DMS 273 treated with DMSO at 0.1 percent for 48 hours (cell line): ENCODE results near the gene GTF2F1.
"Not testable (repeated sequence)": the region's sequence is repeated elsewhere in the genome, so short reads cannot be mapped to it uniquely, and the experiment has no call there.

Experiments used
- DNase-seq: peaks from one replicate; lab custom pipeline; 2025; lab: John Stamatoyannopoulos, UW

GTF2F1 gene

DNA sequence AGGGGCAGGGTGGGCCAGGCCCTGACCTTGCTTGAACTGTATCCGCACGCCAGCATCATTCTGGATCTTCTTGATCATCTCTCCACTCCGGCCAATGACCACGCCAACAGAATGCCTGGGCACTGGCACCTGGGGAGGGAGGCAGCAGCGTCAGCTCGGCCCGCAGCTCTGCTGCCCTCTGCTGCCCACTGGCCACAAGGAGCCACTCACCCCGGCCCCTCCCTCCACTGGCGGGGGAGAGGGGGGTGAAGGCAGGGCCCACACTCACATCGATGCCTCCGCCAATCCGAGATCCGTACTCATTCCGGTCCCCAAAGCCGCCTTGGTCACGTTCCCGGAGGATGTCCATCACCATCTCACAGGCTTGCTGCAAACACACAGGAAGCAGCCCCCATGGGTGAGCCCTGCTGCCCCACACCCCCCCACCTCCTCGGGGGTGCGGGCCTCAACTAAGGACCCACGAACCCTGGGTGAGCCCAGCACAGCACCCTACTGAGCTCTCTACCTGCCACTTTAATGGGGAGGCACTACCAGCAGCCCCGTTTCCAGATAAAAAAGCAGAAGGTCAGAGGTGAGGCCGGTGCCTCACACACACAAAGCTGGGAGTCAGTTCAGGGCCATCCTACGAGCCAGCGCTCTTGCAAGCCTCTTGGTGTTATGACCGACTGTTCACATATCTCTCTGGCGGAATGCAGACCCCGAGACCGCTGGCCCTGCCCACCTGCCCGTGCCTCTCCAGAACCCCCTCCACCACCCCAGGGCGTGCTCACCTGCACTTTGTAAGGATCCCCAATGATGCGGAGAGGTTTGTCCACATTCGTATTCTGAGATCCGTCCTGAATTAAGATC is 25.0 kb upstream of the GTF2F1 start:
- no peak for DNase-seq

DNA sequence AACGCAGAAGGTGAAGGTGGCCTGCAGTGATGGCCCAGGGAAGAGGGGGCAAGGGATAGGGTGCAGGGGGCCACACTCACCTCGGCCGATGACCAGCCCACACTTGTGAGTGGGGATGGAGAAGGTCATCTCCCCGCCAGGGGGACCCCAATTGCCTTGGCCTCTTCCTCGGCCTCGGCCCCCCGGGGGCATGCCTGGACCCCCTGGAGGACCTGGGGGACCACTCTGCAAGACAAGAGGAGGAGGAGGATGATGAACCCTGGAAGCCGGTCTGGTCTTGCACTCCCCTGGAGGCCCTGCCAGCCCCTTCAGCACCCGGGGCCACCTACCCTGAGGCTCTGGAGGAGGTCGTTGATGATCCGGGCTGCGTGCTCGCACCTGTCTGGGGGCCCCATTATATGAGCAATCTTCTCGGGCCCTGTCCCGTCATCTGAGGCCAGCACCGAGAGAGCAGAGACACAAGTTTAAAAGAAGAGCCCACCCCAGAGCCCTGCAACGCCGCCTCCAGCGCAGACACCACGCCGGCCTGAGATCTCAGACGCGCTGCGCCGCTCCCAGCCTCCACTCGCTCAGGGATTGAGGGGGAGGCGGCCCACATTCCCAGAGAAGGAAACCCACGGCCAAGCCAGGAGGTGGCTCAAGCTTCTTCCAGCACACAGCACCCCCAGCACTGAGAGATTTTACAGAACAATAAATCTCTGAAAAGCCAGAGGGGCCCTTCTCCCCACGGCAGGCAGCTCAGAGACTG is 23.9 kb upstream of the GTF2F1 start:
- DNase-seq, result no peak

DNA sequence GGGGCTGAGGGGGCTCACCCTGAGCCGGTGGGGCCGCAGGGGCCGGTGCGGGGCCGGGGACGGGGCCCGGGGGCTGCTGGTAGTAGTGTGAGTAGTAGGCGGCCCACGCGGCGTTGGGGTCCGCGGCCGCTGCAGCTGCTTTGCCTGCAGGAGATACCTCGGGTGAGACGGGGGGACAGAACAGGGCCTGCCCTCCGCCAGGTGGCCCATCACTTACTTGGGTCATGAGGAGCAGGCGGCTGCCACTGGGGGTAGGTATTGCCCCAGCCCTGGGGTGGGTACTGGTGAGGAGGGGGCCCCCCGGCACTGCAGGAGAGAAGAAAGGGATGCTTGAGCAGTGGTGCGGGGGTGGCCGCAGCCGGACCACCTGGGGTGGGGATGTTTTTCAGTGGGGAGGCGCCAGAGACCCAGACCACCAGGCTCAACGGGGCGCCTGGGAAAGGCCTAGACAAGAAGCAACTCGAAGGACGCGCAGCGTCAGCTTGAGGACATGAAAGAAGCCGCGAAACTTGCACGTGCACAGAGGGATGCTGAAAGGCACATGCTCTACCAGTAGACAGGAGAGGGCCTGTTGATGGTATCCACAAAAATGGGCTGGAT is 22.7 kb upstream of the GTF2F1 start:
- no peak for DNase-seq

DNA sequence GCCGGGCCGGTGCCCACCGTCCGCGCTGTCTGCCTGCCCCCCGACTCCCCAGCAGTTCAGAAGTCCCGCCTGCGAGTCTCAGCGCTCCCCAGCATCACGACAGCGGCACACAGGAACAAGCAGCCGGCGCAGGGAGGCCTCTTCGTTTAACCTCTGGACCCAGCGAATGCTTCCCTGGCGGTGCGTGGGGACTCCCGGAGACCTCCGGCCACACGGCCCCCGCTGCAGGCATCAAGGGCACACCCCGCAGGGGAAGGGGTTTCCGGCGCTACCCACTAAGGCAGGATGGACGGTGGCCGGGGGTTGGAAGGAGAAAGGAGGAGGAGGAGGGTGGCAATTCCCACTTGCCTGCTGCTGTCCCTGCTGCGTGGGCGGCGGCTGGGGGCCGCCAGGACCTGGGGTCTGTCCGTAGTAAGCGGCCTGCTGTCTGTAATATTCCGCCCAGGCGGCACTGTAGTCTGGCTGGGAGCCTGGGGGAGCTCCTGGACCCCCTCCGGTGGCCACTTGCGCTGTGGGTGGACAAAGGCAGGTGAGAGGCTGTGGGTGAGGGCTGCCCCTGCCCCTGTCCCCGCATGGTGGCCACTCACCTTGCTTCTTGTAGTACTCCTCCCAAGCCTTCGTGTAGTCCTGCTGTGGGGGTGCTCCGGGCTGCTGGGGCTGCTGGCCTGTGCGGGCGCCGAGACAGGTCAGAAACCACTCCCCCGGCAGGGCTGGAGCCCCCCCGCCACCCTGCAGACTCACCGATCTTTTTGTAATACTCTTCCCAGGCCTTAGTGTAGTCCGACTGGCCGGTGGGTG is 22.0 kb upstream of the GTF2F1 start:
- no peak for DNase-seq

DNA sequence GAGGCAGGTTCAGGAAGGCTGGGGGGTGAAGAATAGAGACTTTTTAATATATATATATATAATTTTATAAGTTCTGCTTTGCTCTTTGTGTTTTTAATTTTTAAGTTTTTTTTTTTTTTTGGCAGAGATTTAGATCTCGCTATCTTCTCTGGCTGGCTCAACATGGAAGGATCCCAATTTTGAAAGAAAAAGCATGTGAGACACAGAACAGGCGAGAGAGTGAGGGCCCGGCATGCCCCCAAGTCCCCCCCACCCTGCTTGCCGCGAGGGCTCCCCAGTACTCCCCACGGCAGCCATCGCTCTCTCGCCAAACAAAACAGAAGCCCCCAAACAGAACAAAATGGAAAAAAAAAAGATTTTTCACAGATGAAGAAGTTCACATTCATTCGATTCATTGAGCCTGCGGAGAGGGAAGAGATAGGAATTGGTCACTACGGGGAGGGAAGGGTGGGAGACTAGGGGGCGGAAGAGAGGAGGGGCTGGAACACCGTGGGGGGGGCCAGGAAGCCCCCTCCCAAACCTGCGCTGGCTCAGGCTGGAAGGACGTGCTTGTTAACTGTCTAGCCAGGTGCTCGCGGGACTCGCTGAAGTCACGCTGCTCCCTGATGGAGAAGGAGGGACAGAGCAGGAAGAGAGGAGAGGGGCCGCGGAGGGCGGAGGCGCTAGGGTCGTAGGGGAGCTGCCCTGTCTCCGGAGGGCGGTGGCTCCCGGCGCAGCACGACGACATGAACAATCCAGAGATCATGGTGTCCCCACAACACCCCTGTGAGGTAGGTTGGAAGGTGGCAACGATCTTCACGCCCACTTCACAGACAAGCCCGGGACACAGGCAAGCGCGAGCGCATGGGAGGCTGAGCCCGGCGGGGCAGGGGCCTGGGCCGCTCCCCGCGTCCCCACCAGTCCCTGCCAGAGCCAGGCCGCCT is 21.0 kb upstream of the GTF2F1 start:
- no peak for DNase-seq

DNA sequence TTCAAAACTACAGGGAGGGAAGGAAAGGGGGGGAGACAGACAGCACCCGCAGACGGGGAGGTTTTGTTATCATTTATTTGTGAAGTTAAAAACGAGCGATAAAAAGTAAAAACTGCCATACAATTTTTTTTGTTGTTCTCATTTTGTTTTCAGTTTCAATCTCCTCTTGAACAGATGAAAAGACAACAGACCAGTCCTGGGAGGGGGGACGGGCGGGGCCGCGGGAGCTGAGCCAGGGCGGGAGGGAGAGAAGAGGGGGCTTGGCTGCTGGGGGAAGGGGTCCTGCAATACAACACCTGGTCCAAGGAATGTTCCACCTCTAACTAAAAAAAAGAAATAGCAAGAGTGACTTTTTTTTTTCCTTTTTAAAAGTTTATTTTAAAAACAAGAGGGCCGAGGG is 20.3 kb upstream of the GTF2F1 start:
- no peak for DNase-seq

DNA sequence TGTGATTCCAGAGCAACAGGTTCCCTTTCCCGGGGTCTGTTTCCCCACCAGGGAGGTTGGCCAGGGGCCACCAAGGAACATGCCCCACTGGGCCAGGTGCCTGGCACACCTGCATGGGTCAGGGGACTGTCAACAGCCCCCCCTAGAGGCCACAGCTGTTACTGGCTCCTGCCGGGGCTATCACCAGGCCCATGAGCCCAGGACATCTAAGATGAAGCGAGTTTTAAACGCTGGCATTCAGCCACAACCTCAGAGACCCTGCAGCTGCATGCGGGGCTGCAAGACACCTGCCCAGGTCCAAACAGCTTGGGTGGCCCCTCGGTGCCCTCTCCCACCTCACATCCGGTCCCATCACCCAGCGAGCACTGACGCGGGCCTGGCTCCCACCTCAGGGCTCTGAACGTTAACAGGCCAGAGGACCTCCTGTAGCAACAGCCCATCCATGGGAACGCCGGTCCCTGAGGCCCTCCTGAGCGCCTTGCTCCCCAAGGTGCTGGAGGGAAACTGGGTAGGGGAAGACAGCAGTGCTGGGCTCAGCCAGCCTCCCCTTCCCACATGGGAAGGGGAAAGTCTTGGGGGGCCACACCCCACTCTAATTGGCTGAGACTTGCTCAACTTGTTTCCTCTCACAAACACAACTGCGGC is 19.6 kb upstream of the GTF2F1 start:
- DNase-seq, result no peak

DNA sequence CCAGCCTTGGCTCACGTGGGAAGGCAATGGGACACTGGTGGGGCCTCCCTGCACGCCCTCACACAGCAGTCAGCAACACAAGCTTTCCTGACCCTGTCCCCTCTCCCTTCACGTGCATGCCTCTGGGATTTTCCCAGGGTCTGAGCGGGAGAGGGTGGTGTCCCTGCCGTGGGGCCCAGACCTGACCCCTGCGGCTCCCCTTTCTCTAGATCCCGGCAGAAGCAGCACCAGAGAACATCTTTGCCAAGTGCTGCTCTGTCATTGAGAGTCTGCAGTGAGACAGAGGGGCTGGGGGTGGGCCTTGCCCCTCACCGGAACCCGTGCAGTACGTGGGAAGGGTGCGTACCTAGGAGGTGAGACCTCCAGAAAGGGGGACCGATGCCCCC is 19.1 kb upstream of the GTF2F1 start:
- no peak for DNase-seq

DNA sequence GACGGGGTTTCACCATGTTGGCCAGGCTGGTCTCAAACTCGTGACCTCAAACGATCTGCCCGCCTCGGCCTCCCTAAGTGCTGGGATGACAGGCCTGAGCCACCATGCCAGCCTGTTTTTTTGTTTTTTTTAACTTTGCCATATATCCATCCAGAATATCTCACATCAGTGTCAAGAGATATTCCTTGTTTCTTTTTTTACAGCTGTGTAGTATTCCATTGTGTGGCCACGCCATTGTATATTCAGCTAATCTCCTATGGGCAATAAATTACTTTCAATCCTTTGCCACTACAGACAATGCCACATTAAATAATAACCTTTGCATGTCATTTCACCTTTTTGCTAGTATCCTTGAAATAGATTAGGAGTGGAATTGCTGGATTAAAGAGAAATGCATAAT is 16.4 kb upstream of the GTF2F1 start:
- DNase-seq, result no peak

DNA sequence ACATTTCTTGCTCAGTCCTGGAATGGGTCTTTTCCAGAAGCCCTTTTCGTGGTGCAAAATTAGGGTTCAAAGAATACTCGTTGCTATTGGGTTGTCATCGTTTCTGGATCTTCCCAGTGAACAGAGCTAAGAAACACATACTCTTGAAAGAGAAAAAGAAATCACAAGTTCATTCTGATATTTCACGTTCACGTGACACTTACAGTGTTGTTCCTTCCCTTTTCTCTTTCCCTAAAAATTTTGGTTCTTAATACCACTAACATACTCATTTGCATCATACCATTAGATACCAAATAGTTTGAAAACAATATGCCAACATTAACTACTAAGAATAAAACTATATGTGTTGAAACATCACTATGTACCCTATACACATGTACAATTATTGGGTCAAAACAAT is 13.4 kb upstream of the GTF2F1 start:
- DNase-seq, result no peak

DNA sequence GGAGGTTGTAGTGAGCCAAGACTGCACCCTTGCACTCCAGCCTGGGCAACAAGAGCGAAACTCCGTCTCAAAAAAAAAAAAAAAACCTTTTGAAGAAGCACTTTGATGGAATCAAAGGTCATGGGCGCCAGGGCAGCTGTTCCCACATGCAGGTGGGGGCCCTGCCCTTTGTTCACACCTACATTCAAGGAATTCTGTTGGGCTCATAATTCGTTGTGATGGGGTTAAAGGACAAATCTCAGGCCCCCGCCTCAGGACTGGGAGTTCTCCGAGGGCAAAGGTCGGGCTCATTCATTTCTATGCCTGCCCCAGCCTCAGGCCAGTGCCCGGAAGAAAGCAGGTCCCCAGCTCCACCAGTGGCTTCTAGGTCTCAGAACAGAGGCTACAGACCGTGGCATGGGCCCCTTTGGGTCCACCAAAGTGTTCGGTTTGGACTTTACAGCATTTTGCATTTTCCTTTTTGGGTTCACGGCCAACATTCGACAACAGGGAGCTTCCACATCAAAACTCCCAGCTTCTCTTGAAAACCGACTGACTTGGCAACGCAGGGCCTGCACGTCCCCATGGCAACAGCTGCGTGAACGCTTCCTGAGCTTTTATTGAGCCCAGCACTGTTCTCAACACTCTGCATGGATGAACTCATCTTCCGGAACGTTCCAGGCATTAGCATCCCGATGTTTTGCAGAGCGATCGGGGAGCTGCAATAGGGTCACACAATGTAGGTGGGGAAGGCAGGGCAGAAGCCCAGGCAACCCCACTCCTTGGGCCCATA is 10.1 kb upstream of the GTF2F1 start:
- no peak for DNase-seq

DNA sequence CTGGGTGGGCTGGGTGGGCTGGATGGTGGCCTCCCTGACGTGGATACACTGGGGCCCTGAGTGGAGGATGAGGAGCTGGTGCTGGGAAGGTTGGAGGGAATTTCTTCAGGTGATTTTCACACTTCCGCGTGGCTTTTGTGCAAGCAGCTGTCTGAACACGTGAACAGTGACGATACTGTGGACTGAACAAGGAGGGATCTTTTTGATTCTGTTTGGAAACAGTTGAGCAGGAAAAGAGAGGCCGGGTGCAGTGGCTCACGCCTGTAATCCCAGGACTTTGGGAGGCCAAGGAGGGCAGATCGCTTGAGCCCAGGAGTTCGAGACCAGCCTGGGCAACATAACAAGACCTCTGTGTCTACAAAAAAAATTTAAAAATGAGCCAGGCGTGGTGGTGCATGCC is 9.1 kb upstream of the GTF2F1 start:
- DNase-seq, result no peak

DNA sequence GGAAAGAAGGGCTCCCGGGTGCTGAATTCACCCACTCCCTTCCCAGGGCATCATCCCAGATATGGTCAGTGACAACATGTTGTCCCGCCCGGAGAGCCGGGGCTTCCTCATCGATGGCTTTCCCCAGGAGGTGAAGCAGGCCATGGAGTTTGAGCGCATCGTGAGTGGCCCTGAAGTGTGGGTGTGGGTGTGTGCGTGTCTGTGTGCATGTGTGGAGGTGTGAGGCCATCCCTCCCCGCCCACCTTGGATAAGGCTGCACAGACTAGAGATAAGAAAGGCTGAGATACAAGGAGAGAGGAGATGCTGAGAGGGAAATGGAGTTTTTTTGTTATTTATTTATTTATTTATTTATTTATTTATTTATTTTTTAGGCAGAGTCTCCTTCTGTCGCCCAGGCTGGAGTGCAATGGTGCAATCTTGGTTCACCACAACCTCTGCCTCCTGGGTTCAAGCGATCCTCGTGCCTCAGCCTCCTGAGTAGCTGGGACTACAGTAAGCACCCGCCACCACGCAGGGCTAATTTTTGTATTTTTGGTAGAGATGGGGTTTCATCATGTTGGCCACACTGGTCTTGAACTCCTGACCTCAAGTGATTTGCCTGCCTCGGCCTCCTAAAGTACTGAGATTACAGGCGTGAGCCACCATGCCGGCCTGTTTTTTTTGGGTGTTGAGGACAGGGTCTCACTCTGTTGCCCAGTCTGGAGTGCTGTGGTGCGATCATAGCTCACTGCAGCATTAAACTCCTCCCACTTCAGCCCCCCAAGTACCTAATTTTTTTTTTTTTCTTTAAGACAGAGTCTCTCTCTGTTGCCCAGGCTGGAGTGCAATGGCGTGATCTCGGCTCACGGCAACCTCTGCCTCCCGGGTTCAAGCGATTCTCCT is 7.3 kb upstream of the GTF2F1 start:
- not testable (repeated sequence) for DNase-seq

DNA sequence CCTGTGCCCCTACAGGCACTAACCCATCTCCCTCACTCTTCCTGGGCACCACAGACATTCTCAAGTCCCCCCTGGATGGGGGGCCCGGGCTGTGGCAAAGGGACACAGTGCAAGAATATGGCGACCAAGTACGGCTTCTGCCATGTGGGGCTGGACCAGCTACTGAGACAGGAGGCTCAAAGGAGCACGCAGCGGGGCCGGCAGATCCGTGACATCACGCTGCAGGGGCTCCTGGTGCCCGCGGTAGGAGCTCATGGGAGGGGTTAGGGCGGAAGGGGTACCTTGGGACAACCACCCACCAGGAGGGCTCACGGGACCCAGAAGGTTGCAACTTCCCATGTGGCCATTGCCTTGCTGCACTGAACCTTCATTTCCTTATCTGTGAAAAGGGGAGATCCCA is 3.3 kb upstream of the GTF2F1 start:
- no peak for DNase-seq

DNA sequence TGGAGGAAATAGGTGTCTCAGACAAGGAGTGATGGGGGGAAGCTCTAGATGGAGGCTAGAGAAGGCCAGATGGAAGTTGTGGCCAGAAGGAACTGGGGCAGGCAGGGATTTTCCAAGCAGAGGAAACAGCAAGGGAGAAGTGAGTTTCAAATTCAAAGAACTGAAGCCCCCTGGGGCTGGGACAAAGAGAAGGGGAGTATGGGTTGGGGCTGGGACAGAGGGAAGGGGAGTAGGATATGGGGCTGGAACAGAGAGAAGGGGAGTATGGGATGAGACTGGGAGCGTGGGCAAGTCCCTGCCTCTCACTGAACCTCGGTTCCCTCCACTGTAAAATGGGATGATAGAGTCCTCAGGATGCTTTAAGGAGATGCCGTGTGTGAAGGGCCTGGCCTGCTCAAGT is 1.9 kb upstream of the GTF2F1 start:
- DNase-seq, result no peak

DNA sequence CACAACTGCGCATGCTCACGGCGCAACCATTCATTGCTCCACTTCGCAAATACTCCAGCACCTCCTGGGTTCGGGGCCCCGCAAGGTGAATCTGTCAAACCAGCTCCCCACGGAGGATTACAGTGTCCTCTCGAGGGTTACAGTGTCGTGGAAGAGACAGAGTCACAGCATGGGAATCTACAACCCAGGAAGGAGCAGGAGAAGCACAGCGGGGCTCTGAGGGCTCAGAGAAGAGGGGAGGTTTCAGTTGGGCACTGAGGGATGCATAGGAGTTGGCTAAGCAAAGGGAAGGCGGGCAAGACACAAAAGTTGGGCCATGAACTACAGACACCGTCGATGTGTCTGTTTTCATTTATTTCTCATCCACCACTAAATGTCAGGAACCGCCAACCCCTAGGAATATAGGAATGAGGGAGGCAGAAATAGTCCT is 1.0 kb upstream of the GTF2F1 start:
- no peak for DNase-seq

DNA sequence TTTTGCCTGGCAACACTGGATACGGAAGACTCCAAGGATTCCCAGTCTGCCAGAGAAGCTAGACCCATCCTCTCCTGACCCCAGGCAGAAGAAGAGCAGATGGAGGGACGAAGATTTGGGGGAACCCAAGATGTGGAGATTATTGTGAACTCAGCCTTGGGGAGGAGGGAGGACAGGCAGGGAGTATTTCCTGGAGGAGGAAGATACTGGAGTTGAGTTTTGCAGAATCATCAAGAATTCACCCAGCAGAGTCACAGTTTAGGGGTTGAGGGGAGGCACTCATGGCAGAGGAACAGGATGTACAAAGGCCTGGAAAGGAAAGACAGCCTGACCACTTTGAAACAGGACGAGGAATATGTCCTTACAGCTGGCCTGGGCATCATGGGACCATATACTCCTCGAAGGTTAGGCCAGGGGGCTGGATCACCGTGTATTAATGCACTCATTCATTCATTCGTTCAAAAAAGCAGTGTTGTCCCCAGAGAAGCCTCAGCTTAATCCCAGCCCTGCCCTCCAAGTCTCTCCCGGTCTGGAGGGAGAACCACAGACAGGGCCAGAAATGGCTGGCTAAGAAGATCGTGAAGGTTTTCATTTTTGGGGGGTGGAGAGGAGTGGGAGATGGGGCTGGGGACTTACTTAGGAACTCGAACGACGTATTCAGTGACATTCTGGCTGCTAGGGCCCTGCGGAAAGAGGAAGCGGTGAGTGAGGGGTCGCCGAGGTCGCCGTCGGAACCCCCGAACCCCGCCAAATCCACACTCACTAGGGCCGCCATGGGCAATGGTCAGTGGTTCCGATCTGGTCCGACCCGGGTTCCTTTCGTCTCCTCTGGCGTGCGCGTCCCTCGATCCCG is 517 bp downstream of the GTF2F1 start:
- no peak for DNase-seq

DNA sequence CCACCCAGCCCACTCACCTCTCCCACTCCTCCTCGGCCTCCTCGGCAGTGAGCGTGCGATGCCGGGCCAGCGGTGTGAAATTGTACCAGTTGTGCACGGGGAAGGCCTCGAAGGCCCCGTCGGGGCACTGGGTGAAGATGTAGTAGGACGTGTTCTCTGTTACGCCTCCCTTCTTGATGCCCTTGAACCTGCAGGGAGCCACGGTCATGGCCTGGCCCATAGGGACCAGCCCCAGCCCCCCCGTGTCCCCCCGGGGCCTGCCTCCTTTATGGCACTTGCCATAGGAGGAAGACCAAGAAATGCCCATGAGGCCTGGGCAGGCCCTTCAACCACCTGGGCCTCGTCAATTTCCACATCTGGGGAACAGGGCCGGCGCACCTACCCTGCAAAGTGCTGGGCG is 5.6 kb downstream of the GTF2F1 start:
- DNase-seq, result no peak
